Measurements from ENCODE around the gene PLEKHG3. TPM values are rescaled to one million over a fixed set of nuclear protein-coding genes. Genes with fewer than 3 reads are reported as not detected.

The PLEKHG3 gene
- total and polyA plus RNA-seq, 2 of the 4 experiments (the other 2 are of a cell fraction): 8.2 to 8.4 TPM

DNA sequence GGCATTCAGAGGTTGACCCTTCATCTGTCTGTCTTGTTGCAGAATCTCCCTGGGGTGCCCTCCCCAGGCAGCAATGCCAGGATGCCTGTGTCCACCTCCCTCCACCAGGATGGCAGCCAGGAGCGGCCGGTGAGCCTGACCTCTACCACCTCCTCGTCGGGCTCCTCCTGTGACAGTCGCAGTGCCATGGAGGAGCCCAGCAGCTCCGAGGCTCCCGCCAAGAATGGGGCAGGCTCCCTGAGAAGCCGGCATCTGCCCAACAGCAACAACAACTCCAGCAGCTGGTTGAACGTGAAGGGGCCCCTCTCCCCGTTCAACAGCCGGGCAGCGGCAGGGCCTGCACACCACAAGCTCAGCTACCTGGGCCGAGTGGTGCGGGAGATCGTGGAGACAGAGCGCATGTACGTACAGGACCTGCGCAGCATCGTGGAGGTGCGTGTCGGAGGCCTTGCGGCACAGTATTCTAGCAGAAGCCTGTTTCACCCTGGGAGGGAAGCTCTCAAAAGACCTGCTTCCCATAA is 23.4 kb downstream of the PLEKHG3 start:
- no peak overlapping the region for H3K14ac ChIP-seq (replicated peaks; ENCODE audit: low read depth, low read length)
- no peak overlapping the region for H3K18ac ChIP-seq (ENCODE audit: low read depth, low read length)
- no peak overlapping the region for H2BK20ac ChIP-seq (ENCODE audit: low read depth, low read length)
- peaks cover 2% of the 10 kb centered on the region for H3K4me1 ChIP-seq (ENCODE audit: control insufficient read depth, insufficient read depth, low read length)
- H3K56ac ChIP-seq (ENCODE audit: extremely low read depth, insufficient read depth, low read length): no peak overlapping the region
- no peak overlapping the region for H3K27ac ChIP-seq (ENCODE audit: insufficient read depth, low read length)
- peaks cover 25% of the 10 kb centered on the region for H3K36me3 ChIP-seq (ENCODE audit: control insufficient read depth, insufficient read depth, low read length)
- H3K23ac ChIP-seq (ENCODE audit: low read depth, low read length): no peak overlapping the region
- TF ChIP-seq MXI1 (IDR thresholded peaks at IDR 0.05; ENCODE audit: borderline replicate concordance, low read depth, low read length) (no peak), NFE2L2 (IDR thresholded peaks at IDR 0.05; ENCODE audit: low read depth, low read length) (no peak), RCOR1 (IDR thresholded peaks at IDR 0.05; ENCODE audit: insufficient replicate concordance, low read length) (no peak), CHD1 (IDR thresholded peaks at IDR 0.05; ENCODE audit: low read depth, low read length) (no peak), CEBPB (IDR thresholded peaks at IDR 0.05; ENCODE audit: low read depth, low read length) (no peak)
- TF ChIP-seq, protein P1, sequence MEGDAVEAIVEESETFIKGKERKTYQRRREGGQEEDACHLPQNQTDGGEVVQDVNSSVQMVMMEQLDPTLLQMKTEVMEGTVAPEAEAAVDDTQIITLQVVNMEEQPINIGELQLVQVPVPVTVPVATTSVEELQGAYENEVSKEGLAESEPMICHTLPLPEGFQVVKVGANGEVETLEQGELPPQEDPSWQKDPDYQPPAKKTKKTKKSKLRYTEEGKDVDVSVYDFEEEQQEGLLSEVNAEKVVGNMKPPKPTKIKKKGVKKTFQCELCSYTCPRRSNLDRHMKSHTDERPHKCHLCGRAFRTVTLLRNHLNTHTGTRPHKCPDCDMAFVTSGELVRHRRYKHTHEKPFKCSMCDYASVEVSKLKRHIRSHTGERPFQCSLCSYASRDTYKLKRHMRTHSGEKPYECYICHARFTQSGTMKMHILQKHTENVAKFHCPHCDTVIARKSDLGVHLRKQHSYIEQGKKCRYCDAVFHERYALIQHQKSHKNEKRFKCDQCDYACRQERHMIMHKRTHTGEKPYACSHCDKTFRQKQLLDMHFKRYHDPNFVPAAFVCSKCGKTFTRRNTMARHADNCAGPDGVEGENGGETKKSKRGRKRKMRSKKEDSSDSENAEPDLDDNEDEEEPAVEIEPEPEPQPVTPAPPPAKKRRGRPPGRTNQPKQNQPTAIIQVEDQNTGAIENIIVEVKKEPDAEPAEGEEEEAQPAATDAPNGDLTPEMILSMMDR (conservative IDR thresholded peaks at IDR 0.05; ENCODE audit: low read depth, low read length): no peak
- TF ChIP-seq, protein P2, sequence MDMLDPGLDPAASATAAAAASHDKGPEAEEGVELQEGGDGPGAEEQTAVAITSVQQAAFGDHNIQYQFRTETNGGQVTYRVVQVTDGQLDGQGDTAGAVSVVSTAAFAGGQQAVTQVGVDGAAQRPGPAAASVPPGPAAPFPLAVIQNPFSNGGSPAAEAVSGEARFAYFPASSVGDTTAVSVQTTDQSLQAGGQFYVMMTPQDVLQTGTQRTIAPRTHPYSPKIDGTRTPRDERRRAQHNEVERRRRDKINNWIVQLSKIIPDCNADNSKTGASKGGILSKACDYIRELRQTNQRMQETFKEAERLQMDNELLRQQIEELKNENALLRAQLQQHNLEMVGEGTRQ (IDR thresholded peaks at IDR 0.05; ENCODE audit: low read depth, low read length): no peak
- peak overlapping the region; percentile 23 for H2AK9ac ChIP-seq (replicated peaks; ENCODE audit: low read depth, low read length, poor library complexity)
- ATAC-seq (ENCODE audit: low read depth): no peak
- H3K9me3 ChIP-seq (ENCODE audit: control insufficient read depth, insufficient read depth, low read length): no peaks in the 10 kb centered on the region
- no peak overlapping the region for H4K8ac ChIP-seq (ENCODE audit: low read depth in 2 of 2, low read length in 2 of 2)
- POLR2A ChIA-PET (ENCODE audit: unreplicated experiment): no interaction called here
- H4K5ac ChIP-seq (ENCODE audit: low read depth, low read length): no peak overlapping the region
- no peak overlapping the region for H3K9ac ChIP-seq (ENCODE audit: low read depth, low read length)
- no peaks in the 10 kb centered on the region for H3K27me3 ChIP-seq (ENCODE audit: control insufficient read depth, insufficient read depth, low read length)
- no TSS peak for BruUV-seq (replicated peaks)
- no peak for DNase-seq
- dilution Hi-C loops (cut with HindIII; ENCODE audit: low sequenced_read_pairs, unreplicated experiment): no loop called here
- no peak overlapping the region for H2BK5ac ChIP-seq (ENCODE audit: low read depth, low read length, poor library complexity, severe bottlenecking)
- peaks cover 4% of the 10 kb centered on the region; the same call in 1 of the 2 replicates for H3K9me1 ChIP-seq (ENCODE audit: insufficient read depth, low read length)
- CTCF ChIA-PET: no interaction called here
- H4K91ac ChIP-seq (ENCODE audit: insufficient read depth, low read depth, low read length): no peak overlapping the region
- no peak overlapping the region for H3K4me3 ChIP-seq (ENCODE audit: insufficient read depth, low read depth, low read length)
- no peak overlapping the region for H3K4me2 ChIP-seq (ENCODE audit: low read depth, low read length)
- in situ Hi-C loops (cut with MboI; ENCODE audit: low sequenced_read_pairs): no loop called here
- intact Hi-C loops (cut with micrococcal nuclease): no loop called here
- H2AK5ac ChIP-seq (ENCODE audit: low read depth, low read length): no peak overlapping the region
- peaks cover 0 to 7% of the 10 kb centered on the region in 2 experiments; a peak in 2 of 4 replicates for H3K79me1 ChIP-seq (ENCODE audit: low read depth in 1 of 2, low read length in 2 of 2)
- H2BK120ac ChIP-seq (ENCODE audit: low read depth, low read length): no peak overlapping the region
- H2AFZ ChIP-seq (replicated peaks; ENCODE audit: low read length, poor library complexity): no peak overlapping the region
- WGBS, 2 experiments (ENCODE audit: extremely low coverage in 2 of 2, insufficient read length in 1 of 2): 95% methylated on average over 4 of the region's 22 CpGs; no CpG with 5 or more reads in 1 of the 2 experiments
- no peak overlapping the region for H2BK15ac ChIP-seq (ENCODE audit: low read depth, low read length)
- no peak overlapping the region for H3K4ac ChIP-seq (ENCODE audit: low read depth, low read length)
- H4K20me1 ChIP-seq (ENCODE audit: insufficient read depth, low read length): no peaks in the 10 kb centered on the region
